Duodenal mucosa (tissue), 2 donors: ENCODE data around the gene PAPSS1.
"Not testable (repeated sequence)": the region's sequence is repeated elsewhere in the genome, so short reads cannot be mapped to it uniquely, and the experiment has no call there.

Source experiments
- H3K27ac ChIP-seq: one replicate; pipeline ENCODE4 v1.7.0; 2013; ENCODE audit warnings: low read depth, low read length
- H3K27me3 ChIP-seq, 2 donors: one replicate each; pipeline ENCODE4 v1.7.0; 2013; ENCODE audit warnings: low read length in 2 of 2, control low read depth in 1 of 2; ENCODE audit not compliant: insufficient read depth in 2 of 2, control insufficient read depth in 1 of 2
- H3K36me3 ChIP-seq, 2 donors: one replicate each; pipeline ENCODE4 v1.7.0; 2013; ENCODE audit warnings: low read length in 2 of 2, control low read depth in 1 of 2; ENCODE audit not compliant: insufficient read depth in 2 of 2, control insufficient read depth in 1 of 2
- H3K4me1 ChIP-seq, 2 donors: one replicate each; pipeline ENCODE4 v1.7.0; 2013; ENCODE audit warnings: low read length in 2 of 2, control low read depth in 1 of 2; ENCODE audit not compliant: insufficient read depth in 2 of 2, control insufficient read depth in 1 of 2
- H3K4me3 ChIP-seq, 2 donors: one replicate each; pipeline ENCODE4 v1.7.0; 2013; ENCODE audit warnings: low read length in 2 of 2, low read depth in 1 of 2
- H3K9ac ChIP-seq, 2 donors: one replicate each; pipeline ENCODE4 v1.7.0; 2013; ENCODE audit warnings: low read length in 2 of 2, low read depth in 1 of 2
- H3K9me3 ChIP-seq, 2 donors: one replicate each; pipeline ENCODE4 v1.7.0; 2013; ENCODE audit warnings: low read length in 2 of 2, control low read depth in 1 of 2; ENCODE audit not compliant: control insufficient read depth in 1 of 2

Gene PAPSS1

GRCh38 chr4:107711831-107712230, 8.2 kb downstream of the PAPSS1 start:
- Histone ChIP-seq H3K4me3 (no peak overlapping the region), H3K9ac (no peak overlapping the region), H3K36me3 (no peaks in the 10 kb centered on the region), H3K4me1 (no peaks in the 10 kb centered on the region), H3K27me3 (no peaks in the 10 kb centered on the region), H3K27ac (no peak overlapping the region), H3K9me3 (peaks cover 5 to 8% of the 10 kb centered on the region in 2 donors)

GRCh38 chr4:107710493-107711459, 9.3 kb downstream of the PAPSS1 start:
- Histone ChIP-seq H3K27ac (no peak overlapping the region), H3K4me3 (no peak overlapping the region), H3K27me3 (no peaks in the 10 kb centered on the region), H3K9ac (no peak overlapping the region), H3K4me1 (no peaks in the 10 kb centered on the region), H3K9me3 (peaks cover 13 to 17% of the 10 kb centered on the region in 2 donors), H3K36me3 (peaks cover 0 to under 1% of the 10 kb centered on the region in 2 donors)

GRCh38 chr4:107709916-107710315, 10.1 kb downstream of the PAPSS1 start:
- no peak overlapping the region for H3K27ac ChIP-seq

GRCh38 chr4:107708225-107708624, 11.8 kb downstream of the PAPSS1 start:
- Histone ChIP-seq H3K4me3 (no peak overlapping the region), H3K27ac (no peak overlapping the region), H3K9me3 (peaks cover 25 to 31% of the 10 kb centered on the region in 2 donors), H3K36me3 (peaks cover 0 to 3% of the 10 kb centered on the region in 2 donors), H3K27me3 (no peaks in the 10 kb centered on the region), H3K9ac (no peak overlapping the region), H3K4me1 (no peaks in the 10 kb centered on the region)

More at GRCh38 chr4:107709916-107710315, 10.1 kb downstream of the PAPSS1 start:
- Histone ChIP-seq H3K4me1 (no peaks in the 10 kb centered on the region), H3K4me3 (no peak overlapping the region), H3K9me3 (peaks cover 21 to 26% of the 10 kb centered on the region in 2 donors), H3K9ac (no peak overlapping the region), H3K27me3 (no peaks in the 10 kb centered on the region), H3K36me3 (peaks cover 0 to 3% of the 10 kb centered on the region in 2 donors)

DNA sequence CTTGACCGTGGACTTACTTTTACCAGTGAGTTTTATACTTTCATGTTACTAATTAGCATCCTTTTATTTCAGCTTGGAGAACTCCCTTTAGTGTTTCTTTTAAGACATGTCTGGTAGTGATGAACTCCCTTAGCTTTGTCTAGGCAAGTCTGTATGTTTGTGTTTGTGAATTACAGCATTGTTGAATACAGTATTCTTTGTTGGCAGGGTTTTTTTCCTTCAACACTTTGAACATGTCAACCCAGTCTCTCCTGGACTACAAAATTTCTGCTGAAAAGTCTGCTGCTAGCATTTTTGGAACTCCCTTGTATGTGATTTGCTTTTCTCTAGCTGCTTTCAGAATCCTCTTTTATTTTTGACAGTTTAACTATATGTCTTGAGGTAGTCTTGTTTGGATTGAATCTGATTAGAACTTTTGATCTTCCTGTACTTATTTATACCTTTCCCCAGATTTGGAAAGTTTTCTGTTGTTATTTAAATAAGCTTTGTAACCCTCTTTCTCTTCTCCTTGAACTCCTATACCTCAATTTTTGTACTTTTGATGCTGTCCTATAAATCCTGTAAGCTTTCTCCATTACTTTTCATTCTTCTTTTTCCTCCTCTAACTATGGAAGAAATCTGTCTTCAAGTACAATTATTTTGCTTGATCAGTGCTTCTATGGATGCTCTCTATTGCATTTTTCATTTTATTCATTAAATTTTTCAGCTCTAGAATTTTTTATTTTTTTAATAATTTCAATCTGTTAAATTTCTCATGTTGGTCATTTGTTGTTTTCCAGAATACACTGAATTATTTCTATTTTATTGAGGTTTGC, 14.1 kb downstream of the PAPSS1 start:
- Histone ChIP-seq H3K9me3 (peaks cover 25 to 31% of the 10 kb centered on the region in 2 donors), H3K36me3 (peaks cover 0 to 3% of the 10 kb centered on the region in 2 donors), H3K9ac (no peak overlapping the region), H3K4me1 (no peaks in the 10 kb centered on the region), H3K27me3 (no peaks in the 10 kb centered on the region), H3K4me3 (no peak overlapping the region), H3K27ac (no peak overlapping the region)

DNA sequence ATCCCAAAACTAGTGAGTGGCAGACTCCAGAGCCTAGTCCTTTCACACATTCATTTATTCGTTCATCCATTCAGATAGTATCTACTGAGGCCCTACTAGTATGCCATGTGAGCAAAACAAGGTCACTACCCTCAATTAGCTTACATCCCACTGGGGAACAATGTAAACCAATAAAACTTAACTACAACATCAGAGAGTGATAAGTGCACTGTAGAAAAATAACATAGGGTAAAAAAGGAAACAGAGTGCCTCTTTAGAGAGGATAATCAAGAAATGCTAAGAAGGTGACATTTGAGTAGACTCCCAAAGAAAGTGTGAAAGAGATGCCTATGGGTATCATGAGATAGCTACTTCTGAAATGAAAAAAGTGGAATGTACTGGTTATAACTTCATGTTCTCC, 18.5 kb downstream of the PAPSS1 start:
- H3K4me1 ChIP-seq: no peaks in the 10 kb centered on the region
- no peak overlapping the region for H3K9ac ChIP-seq
- H3K27ac ChIP-seq: no peak overlapping the region
- peaks cover 17 to 20% of the 10 kb centered on the region in 2 donors for H3K9me3 ChIP-seq
- H3K4me3 ChIP-seq: no peak overlapping the region
- H3K36me3 ChIP-seq: peaks cover 0 to 3% of the 10 kb centered on the region in 2 donors
- no peaks in the 10 kb centered on the region for H3K27me3 ChIP-seq

DNA sequence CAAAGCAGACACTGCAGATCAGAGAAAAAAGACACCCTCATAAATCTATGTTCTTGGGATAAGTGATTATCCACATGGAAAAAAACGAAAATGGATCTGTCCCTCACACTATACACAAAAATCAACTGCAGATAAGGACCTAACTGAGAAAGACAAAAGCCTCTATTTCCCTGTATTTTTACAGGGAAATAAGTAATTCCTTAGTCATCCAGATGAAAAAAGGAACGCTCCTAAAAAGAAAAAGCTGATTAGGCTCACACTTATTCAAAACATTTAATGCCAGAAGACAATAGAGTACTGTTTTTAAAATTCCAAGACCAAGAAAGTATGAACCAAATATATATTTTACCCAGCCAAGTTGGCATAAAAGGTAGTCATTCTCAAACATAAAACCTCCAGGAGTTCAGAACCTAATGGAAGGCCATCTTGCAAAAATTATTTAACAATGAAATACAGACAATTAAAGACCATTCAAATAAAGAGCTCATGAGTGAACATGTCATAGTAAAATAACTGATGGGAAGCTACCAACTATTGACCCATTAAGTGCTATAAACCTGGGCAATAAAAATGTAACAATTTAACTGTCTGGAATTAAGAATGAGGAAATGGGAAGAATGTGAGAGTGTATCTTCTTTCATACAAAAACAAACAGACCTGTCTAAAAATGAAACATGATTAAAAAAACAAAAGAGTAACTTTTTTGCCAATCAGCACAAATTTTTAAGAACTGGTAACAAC, 20.4 kb downstream of the PAPSS1 start:
- no peaks in the 10 kb centered on the region for H3K27me3 ChIP-seq
- no peak overlapping the region for H3K27ac ChIP-seq
- H3K9me3 ChIP-seq: peaks cover 2 to 4% of the 10 kb centered on the region in 2 donors
- no peaks in the 10 kb centered on the region for H3K4me1 ChIP-seq
- no peaks in the 10 kb centered on the region for H3K36me3 ChIP-seq
- H3K9ac ChIP-seq: no peak overlapping the region
- no peak overlapping the region for H3K4me3 ChIP-seq

DNA sequence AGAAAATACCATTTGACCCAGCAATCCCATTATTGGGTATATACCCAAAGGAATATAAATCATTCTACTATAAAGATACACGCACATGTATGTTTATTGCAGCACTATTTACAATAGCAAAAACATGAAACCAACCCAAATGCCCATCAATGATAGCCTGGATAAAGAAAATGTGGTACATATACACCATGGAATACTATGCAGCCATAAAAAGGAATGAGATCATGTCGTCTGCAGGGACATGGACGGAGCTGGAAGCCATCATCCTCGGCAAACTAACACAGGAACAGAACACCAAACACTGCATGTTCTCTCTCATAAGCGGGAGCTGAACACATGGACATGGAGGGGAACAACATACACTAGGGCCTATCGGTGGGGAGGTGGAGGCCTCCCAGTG, 23.8 kb downstream of the PAPSS1 start:
- not testable (repeated sequence) for H3K9me3 ChIP-seq, H3K27ac ChIP-seq, H3K36me3 ChIP-seq, H3K9ac ChIP-seq, H3K27me3 ChIP-seq, H3K4me1 ChIP-seq, H3K4me3 ChIP-seq

DNA sequence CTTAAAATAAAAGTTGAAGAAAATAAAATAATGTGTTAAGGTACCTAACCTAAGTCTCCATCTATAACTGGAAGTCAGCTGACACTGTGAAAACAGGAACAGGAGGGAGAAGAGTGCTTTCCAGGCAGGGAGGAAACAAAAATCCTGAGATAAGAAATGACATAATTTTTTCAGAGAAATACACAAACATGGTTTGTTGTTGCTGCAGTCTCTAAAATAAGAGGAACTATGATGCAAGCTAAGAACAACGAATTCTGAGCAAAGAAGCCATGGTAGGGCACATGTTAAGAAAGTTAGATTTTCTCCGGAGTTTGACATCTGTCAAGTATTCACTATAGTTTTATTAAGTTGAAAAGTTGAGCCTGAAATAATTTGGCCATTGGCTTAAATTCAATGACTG, 26.9 kb downstream of the PAPSS1 start:
- H3K36me3 ChIP-seq: peaks cover 0 to 8% of the 10 kb centered on the region in 2 donors
- H3K4me1 ChIP-seq: no peaks in the 10 kb centered on the region
- H3K9me3 ChIP-seq: no peaks in the 10 kb centered on the region
- H3K4me3 ChIP-seq: no peak overlapping the region
- no peaks in the 10 kb centered on the region for H3K27me3 ChIP-seq
- no peak overlapping the region for H3K9ac ChIP-seq
- H3K27ac ChIP-seq: no peak overlapping the region
